Endothelial cell of umbilical vein (primary cell): ENCODE data around the gene RBFOX1. TPM values are rescaled to one million over a fixed set of nuclear protein-coding genes. Genes with fewer than 3 reads are reported as not detected.

Source experiments
- BruUV-seq: library from RNA; stranded (reverse); fragments of 400-500 nt; replicated peaks from 2 replicates; lab custom pipeline; 2021; lab: Mats Ljungman, UMichigan
- CTCF ChIA-PET: fragments of 300-600, 350-600 bp; sonication (Branson Sonifier 250); formaldehyde crosslinking; loops from one replicate; lab custom pipeline; 2021; ENCODE audit warnings: antibody characterized with exemption, inconsistent platforms; lab: Charles Lee
- POLR2A ChIA-PET: fragments of 300-600, 350-600 bp; sonication (Branson Sonifier 250); formaldehyde crosslinking; loops from one replicate; lab custom pipeline; 2021; ENCODE audit warnings: antibody characterized with exemption, inconsistent platforms; lab: Charles Lee
- DNase-seq: peaks from one replicate; pipeline ENCODE4 v3.0.0-alpha.2; 2011; ENCODE audit warnings: low read depth, low spot score
- FAIRE-seq: peaks from 2 replicates; lab custom pipeline; 2011; peaks lifted over from hg19 to GRCh38; lab: Jason Lieb, UNC
- H2AFZ ChIP-seq: 2 replicates; pipeline ENCODE4 v1.6.0; 2012; ENCODE audit warnings: low read depth, low read length, control low read depth, inconsistent platforms
- H3K27ac ChIP-seq: 2 replicates; pipeline ENCODE4 v1.5.1; 2011; ENCODE audit warnings: low read depth, mild to moderate bottlenecking, control low read depth, low read length, moderate library complexity; ENCODE audit not compliant: insufficient read depth
- H3K27me3 ChIP-seq, 2 experiments: 2 replicates each; pipeline versions ENCODE4 v1.6.0 to v1.6.1; 2011; ENCODE audit warnings: low read length in 2 of 2, mixed read lengths in 1 of 2; ENCODE audit not compliant: control insufficient read depth in 2 of 2, insufficient read depth in 2 of 2
- H3K36me3 ChIP-seq, 2 experiments: 2 replicates in 1 of 2; 3 replicates in 1 of 2; pipeline ENCODE4 v1.5.1; 2011; ENCODE audit warnings: low read length in 2 of 2, mild to moderate bottlenecking in 1 of 2, moderate library complexity in 1 of 2; ENCODE audit not compliant: control insufficient read depth in 2 of 2, insufficient read depth in 2 of 2; ENCODE audit errors: extremely low read depth in 1 of 2
- H3K4me1 ChIP-seq: 3 replicates; pipeline ENCODE4 v1.5.1; 2011; ENCODE audit warnings: mild to moderate bottlenecking, low read length; ENCODE audit not compliant: control insufficient read depth, insufficient read depth; ENCODE audit errors: extremely low read depth
- H3K4me2 ChIP-seq: 2 replicates; pipeline ENCODE4 v1.6.1; 2011; ENCODE audit warnings: low read length, control low read depth, mixed read lengths; ENCODE audit not compliant: insufficient read depth
- H3K4me3 ChIP-seq, 3 experiments: fragments of 200-600 bp in 1 of 3; sonication (generic), shearing (Covaris generic) in 1 of 3; replicated peaks in 1 of 3; 2 replicates each; pipeline ENCODE4 v1.5.1; 2011 to 2016; ENCODE audit warnings: control low read depth in 3 of 3, low read length in 3 of 3, mild to moderate bottlenecking in 2 of 3, inconsistent platforms in 1 of 3, low read depth in 1 of 3, moderate library complexity in 1 of 3; ENCODE audit not compliant: insufficient read depth in 1 of 3
- H3K79me2 ChIP-seq: 2 replicates; pipeline ENCODE4 v1.6.0; 2012; ENCODE audit warnings: low read length, inconsistent platforms; ENCODE audit not compliant: control insufficient read depth, insufficient read depth
- H3K9ac ChIP-seq: replicated peaks from 2 replicates; pipeline ENCODE3; 2011; ENCODE audit warnings: low read length, control low read depth; ENCODE audit not compliant: insufficient read depth; ENCODE audit errors: extremely low read depth
- H3K9me1 ChIP-seq: replicated peaks from 3 replicates; pipeline ENCODE4 v1.6.0; 2011; ENCODE audit warnings: mild to moderate bottlenecking, low read length; ENCODE audit not compliant: control insufficient read depth, insufficient read depth; ENCODE audit errors: extremely low read depth
- H3K9me3 ChIP-seq: replicated peaks from 2 replicates; pipeline ENCODE4 v1.5.1; 2012; ENCODE audit warnings: low read length, inconsistent platforms; ENCODE audit not compliant: control insufficient read depth, insufficient read depth
- H4K20me1 ChIP-seq: replicated peaks from 2 replicates; pipeline ENCODE3; 2011; ENCODE audit warnings: mild to moderate bottlenecking, low read length; ENCODE audit not compliant: control insufficient read depth, insufficient read depth; ENCODE audit errors: extremely low read depth
- CTCF ChIP-seq, 2 donors: IDR thresholded peaks; 1 replicate in 1 of 2; 2 replicates in 1 of 2; pipeline ENCODE4 v1.5.1; 2011; ENCODE audit warnings: low read length in 2 of 2, mild to moderate bottlenecking in 2 of 2, moderate library complexity in 2 of 2, control low read depth in 1 of 2, inconsistent platforms in 1 of 2, low read depth in 1 of 2; ENCODE audit not compliant: insufficient read depth in 1 of 2; ENCODE audit errors: extremely low read depth in 1 of 2
- EZH2 ChIP-seq: IDR thresholded peaks from 2 replicates; pipeline ENCODE4 v1.6.1; 2012; ENCODE audit warnings: borderline replicate concordance, low read depth, mild to moderate bottlenecking, moderate library complexity, low read length, inconsistent platforms; ENCODE audit not compliant: severe bottlenecking
- FOS ChIP-seq: IDR thresholded peaks from 2 replicates; pipeline ENCODE4 v1.6.1; 2011; ENCODE audit warnings: mild to moderate bottlenecking, low read length, moderate library complexity, borderline replicate concordance; ENCODE audit not compliant: insufficient read depth
- GATA2 ChIP-seq: IDR thresholded peaks from 2 replicates; pipeline ENCODE4 v1.7.0; 2011; ENCODE audit warnings: low read depth, mild to moderate bottlenecking, moderate library complexity, mixed read lengths, low read length; ENCODE audit not compliant: insufficient read length, insufficient read depth
- JUN ChIP-seq: IDR thresholded peaks from 2 replicates; pipeline ENCODE4 v1.6.1; 2011; ENCODE audit warnings: borderline replicate concordance, low read depth; ENCODE audit not compliant: insufficient read length, insufficient read depth
- MYC ChIP-seq: IDR thresholded peaks from one replicate; pipeline ENCODE4 v1.6.1; 2011; ENCODE audit warnings: mild to moderate bottlenecking, low read depth, low read length
- POLR2A ChIP-seq: IDR thresholded peaks from 2 replicates; pipeline ENCODE4 v1.6.1; 2012; ENCODE audit warnings: low read depth, mild to moderate bottlenecking, control low read depth, low read length
- POLR2AphosphoS5 ChIP-seq: IDR thresholded peaks from 2 replicates; pipeline ENCODE4 v1.6.1; 2012; ENCODE audit warnings: low read depth, mild to moderate bottlenecking, control low read depth, low read length, moderate library complexity; ENCODE audit not compliant: insufficient read depth
- dilution Hi-C: fragments of 300-500 bp; cut with MboI; formaldehyde crosslinking; loops from one replicate; pipeline ENCODE4 v1.15.0; 2019; ENCODE audit warnings: low sequenced_read_pairs; ENCODE audit not compliant: extremely low pct_ligation_motif_present
- intact Hi-C: fragments of 100-400 bp; cut with micrococcal nuclease; formaldehyde crosslinking; loops from one replicate; pipeline ENCODE4 v1.10.0; 2022
- polyA plus RNA-seq, 4 experiments: library from polyadenylated mRNA; depleted of rRNA in 3 of 4; stranded (reverse) in 3 of 4; unstranded in 1 of 4; fragments of >200 nt; gene quantifications; 2 replicates each; pipeline versions ENCODE4 v1.2.1 to v1.2.3, GENCODE V29; 2011 to 2012; ENCODE audit warnings: missing spikeins in 1 of 4
- total RNA-seq: library from RNA; stranded (reverse); gene quantifications from 2 replicates; pipeline ENCODE4 v1.2.3, GENCODE V29; 2021
- TF ChIP-seq, protein P1 (sequence below): IDR thresholded peaks from 2 replicates; pipeline ENCODE4 v1.6.1; 2011; ENCODE audit not compliant: insufficient read depth, insufficient read length

Gene RBFOX1
- total and polyA plus RNA-seq, 2 donors (not counting 3 experiments of a cell fraction or from before 2014, with no cell fraction given): not detected

GRCh38 chr16:7400117-7400890 is 67.7 kb downstream of the RBFOX1 start:
- intact Hi-C loops: no loop called here

More at GRCh38 chr16:7400117-7400890, 67.7 kb downstream of the RBFOX1 start:
- no TSS peak for BruUV-seq
- Histone ChIP-seq H4K20me1 (no peaks in the 10 kb centered on the region), H3K27ac (no peak overlapping the region), H3K4me1 (no peaks in the 10 kb centered on the region), H3K36me3 (no peaks in the 10 kb centered on the region), H3K27me3 (no peaks in the 10 kb centered on the region), H3K9me1 (no peaks in the 10 kb centered on the region), H2AFZ (no peak overlapping the region), H3K9me3 (no peaks in the 10 kb centered on the region), H3K4me2 (no peak overlapping the region), H3K4me3 (no peak overlapping the region), H3K79me2 (no peaks in the 10 kb centered on the region), H3K9ac (no peak overlapping the region)
- dilution Hi-C loops: no loop called here
- DNase-seq (no peak), FAIRE-seq (no peak)
- POLR2A ChIA-PET: no interaction called here
- TF ChIP-seq JUN: no peak
- no peak for TF ChIP-seq FOS
- no peak for TF ChIP-seq POLR2AphosphoS5
- no peak for TF ChIP-seq EZH2
- no peak for TF ChIP-seq MYC
- TF ChIP-seq, protein P1, sequence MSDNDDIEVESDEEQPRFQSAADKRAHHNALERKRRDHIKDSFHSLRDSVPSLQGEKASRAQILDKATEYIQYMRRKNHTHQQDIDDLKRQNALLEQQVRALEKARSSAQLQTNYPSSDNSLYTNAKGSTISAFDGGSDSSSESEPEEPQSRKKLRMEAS: no peak
- no peak for TF ChIP-seq CTCF (IDR thresholded peaks at IDR 0.05; ENCODE audit: extremely low read depth in 1 of 2, insufficient read depth in 1 of 2, low read depth in 1 of 2, low read length in 2 of 2)
- TF ChIP-seq GATA2: no peak
- no peak for TF ChIP-seq POLR2A
- CTCF ChIA-PET: no interaction called here
